HEK293 (cell line): ENCODE results near the gene IL4I1.
A peak's percentile ranks its signal among the peaks of the same experiment; 100 is the strongest.

Experiments used
- BCL11B ChIP-seq: fragments of 450-650 bp; formaldehyde crosslinking; IDR thresholded peaks from 2 replicates; pipeline ENCODE4 v1.5.1; 2016; ENCODE audit warnings: low read depth, missing biosample characterization, missing genetic modification characterization
- GLIS1 ChIP-seq: fragments of 450-650 bp; formaldehyde crosslinking; IDR thresholded peaks from 2 replicates; pipeline ENCODE4 v1.5.1; 2016; ENCODE audit warnings: missing biosample characterization, missing genetic modification characterization
- GLIS2 ChIP-seq: fragments of 450-650 bp; formaldehyde crosslinking; IDR thresholded peaks from 2 replicates; pipeline ENCODE4 v1.5.1; 2016; ENCODE audit warnings: missing biosample characterization, missing genetic modification characterization
- HOXC10 ChIP-seq: sonication (generic); formaldehyde crosslinking; IDR thresholded peaks from 2 replicates; pipeline ENCODE4 v1.8.1; 2023; ENCODE audit warnings: mild to moderate bottlenecking, missing genetic modification reagents
- KLF10 ChIP-seq: fragments of 450-650 bp; IDR thresholded peaks from 2 replicates; pipeline ENCODE4 v1.5.1; 2018; ENCODE audit warnings: missing biosample characterization, mild to moderate bottlenecking, missing genetic modification characterization
- OSR2 ChIP-seq: fragments of 450-650 bp; formaldehyde crosslinking; IDR thresholded peaks from 2 replicates; pipeline ENCODE4 v1.5.1; 2016; ENCODE audit warnings: missing biosample characterization, missing genetic modification characterization
- SP2 ChIP-seq: fragments of 450-650 bp; formaldehyde crosslinking; IDR thresholded peaks from 2 replicates; pipeline ENCODE4 v1.5.1; 2016; ENCODE audit warnings: missing biosample characterization, missing genetic modification characterization
- ZBTB17 ChIP-seq: fragments of 450-650 bp; formaldehyde crosslinking; IDR thresholded peaks from 2 replicates; pipeline ENCODE4 v1.5.1; 2016; ENCODE audit warnings: missing biosample characterization, missing genetic modification characterization
- ZBTB20 ChIP-seq: fragments of 450-650 bp; formaldehyde crosslinking; IDR thresholded peaks from 2 replicates; pipeline ENCODE4 v1.5.1; 2016; ENCODE audit warnings: missing biosample characterization, missing genetic modification characterization
- ZFHX2 ChIP-seq: fragments of 450-650 bp; formaldehyde crosslinking; conservative IDR thresholded peaks from 2 replicates; pipeline ENCODE4 v1.5.1; 2016; ENCODE audit warnings: missing biosample characterization, missing genetic modification characterization
- ZNF221 ChIP-seq: fragments of 450-650 bp; formaldehyde crosslinking; IDR thresholded peaks from 2 replicates; pipeline ENCODE4 v1.5.1; 2017; ENCODE audit warnings: missing biosample characterization, missing genetic modification characterization, borderline replicate concordance
- ZNF529 ChIP-seq: fragments of 450-650 bp; formaldehyde crosslinking; IDR thresholded peaks from 2 replicates; pipeline ENCODE4 v1.5.1; 2017; ENCODE audit warnings: missing genetic modification characterization, missing biosample characterization; ENCODE audit not compliant: insufficient replicate concordance
- ZNF600 ChIP-seq: fragments of 450-650 bp; formaldehyde crosslinking; IDR thresholded peaks from 2 replicates; pipeline ENCODE4 v1.5.1; 2016; ENCODE audit warnings: missing biosample characterization, missing genetic modification characterization
- ZSCAN4 ChIP-seq: fragments of 450-650 bp; formaldehyde crosslinking; IDR thresholded peaks from 2 replicates; pipeline ENCODE4 v1.5.1; 2017; ENCODE audit warnings: missing biosample characterization, missing genetic modification characterization
- TF ChIP-seq, protein P1 (sequence below): fragments of 450-650 bp; IDR thresholded peaks from 2 replicates; pipeline ENCODE4 v1.5.1; 2018; ENCODE audit warnings: missing biosample characterization, missing genetic modification characterization
- TF ChIP-seq, protein P2 (sequence below): fragments of 450-650 bp; formaldehyde crosslinking; IDR thresholded peaks from 2 replicates; pipeline ENCODE4 v1.5.1; 2016; ENCODE audit warnings: missing biosample characterization, missing genetic modification characterization
- TF ChIP-seq, protein P3 (sequence below): fragments of 450-650 bp; formaldehyde crosslinking; conservative IDR thresholded peaks from 2 replicates; pipeline ENCODE4 v1.5.1; 2016; ENCODE audit warnings: low read depth, missing biosample characterization, missing genetic modification characterization
- TF ChIP-seq, protein P4 (sequence below): fragments of 450-650 bp; formaldehyde crosslinking; optimal IDR thresholded peaks from 2 replicates; pipeline ENCODE3; 2016; ENCODE audit warnings: missing biosample characterization, mild to moderate bottlenecking, missing genetic modification characterization
- TF ChIP-seq, protein P5 (sequence below): fragments of 450-650 bp; formaldehyde crosslinking; IDR thresholded peaks from 2 replicates; pipeline ENCODE4 v1.5.1; 2016; ENCODE audit warnings: missing biosample characterization, missing genetic modification characterization

The IL4I1 gene

GRCh38 chr19:49866933-49867782 is 29.5 kb downstream of the IL4I1 start, which contains the start of gene PNKP (continued):
- TF ChIP-seq GLIS2 (peak; percentile 90), BCL11B (tag by site-specific recombination) (peak; percentile 76), GLIS1 (tag by site-specific recombination) (peak; percentile 91), OSR2 (tag by site-specific recombination) (no peak), SP2 (peak; percentile 95), ZBTB17 (tag by site-specific recombination) (peak; percentile 80), ZSCAN4 (no peak), KLF10 (tag by site-specific recombination) (peak; percentile 88), ZFHX2 (tag by site-specific recombination) (peak; percentile 95), ZBTB20 (tag by site-specific recombination) (peak; percentile 87; the same call in 1 of the 2 replicates), ZNF600 (tag by site-specific recombination) (peak; percentile 83), ZNF529 (tag by site-specific recombination) (no peak), HOXC10 (CRISPR knock-in tag) (no peak), ZNF221 (no peak)
- TF ChIP-seq, protein P1, sequence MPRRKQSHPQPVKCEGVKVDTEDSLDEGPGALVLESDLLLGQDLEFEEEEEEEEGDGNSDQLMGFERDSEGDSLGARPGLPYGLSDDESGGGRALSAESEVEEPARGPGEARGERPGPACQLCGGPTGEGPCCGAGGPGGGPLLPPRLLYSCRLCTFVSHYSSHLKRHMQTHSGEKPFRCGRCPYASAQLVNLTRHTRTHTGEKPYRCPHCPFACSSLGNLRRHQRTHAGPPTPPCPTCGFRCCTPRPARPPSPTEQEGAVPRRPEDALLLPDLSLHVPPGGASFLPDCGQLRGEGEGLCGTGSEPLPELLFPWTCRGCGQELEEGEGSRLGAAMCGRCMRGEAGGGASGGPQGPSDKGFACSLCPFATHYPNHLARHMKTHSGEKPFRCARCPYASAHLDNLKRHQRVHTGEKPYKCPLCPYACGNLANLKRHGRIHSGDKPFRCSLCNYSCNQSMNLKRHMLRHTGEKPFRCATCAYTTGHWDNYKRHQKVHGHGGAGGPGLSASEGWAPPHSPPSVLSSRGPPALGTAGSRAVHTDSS (tag by site-specific recombination): 0 out of 2 replicates have a peak, but pooled peaks have one; percentile 78
- TF ChIP-seq, protein P2, sequence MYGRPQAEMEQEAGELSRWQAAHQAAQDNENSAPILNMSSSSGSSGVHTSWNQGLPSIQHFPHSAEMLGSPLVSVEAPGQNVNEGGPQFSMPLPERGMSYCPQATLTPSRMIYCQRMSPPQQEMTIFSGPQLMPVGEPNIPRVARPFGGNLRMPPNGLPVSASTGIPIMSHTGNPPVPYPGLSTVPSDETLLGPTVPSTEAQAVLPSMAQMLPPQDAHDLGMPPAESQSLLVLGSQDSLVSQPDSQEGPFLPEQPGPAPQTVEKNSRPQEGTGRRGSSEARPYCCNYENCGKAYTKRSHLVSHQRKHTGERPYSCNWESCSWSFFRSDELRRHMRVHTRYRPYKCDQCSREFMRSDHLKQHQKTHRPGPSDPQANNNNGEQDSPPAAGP (tag by site-specific recombination): peak; percentile 58; the same call in 1 of the 2 replicates
- TF ChIP-seq, protein P3, sequence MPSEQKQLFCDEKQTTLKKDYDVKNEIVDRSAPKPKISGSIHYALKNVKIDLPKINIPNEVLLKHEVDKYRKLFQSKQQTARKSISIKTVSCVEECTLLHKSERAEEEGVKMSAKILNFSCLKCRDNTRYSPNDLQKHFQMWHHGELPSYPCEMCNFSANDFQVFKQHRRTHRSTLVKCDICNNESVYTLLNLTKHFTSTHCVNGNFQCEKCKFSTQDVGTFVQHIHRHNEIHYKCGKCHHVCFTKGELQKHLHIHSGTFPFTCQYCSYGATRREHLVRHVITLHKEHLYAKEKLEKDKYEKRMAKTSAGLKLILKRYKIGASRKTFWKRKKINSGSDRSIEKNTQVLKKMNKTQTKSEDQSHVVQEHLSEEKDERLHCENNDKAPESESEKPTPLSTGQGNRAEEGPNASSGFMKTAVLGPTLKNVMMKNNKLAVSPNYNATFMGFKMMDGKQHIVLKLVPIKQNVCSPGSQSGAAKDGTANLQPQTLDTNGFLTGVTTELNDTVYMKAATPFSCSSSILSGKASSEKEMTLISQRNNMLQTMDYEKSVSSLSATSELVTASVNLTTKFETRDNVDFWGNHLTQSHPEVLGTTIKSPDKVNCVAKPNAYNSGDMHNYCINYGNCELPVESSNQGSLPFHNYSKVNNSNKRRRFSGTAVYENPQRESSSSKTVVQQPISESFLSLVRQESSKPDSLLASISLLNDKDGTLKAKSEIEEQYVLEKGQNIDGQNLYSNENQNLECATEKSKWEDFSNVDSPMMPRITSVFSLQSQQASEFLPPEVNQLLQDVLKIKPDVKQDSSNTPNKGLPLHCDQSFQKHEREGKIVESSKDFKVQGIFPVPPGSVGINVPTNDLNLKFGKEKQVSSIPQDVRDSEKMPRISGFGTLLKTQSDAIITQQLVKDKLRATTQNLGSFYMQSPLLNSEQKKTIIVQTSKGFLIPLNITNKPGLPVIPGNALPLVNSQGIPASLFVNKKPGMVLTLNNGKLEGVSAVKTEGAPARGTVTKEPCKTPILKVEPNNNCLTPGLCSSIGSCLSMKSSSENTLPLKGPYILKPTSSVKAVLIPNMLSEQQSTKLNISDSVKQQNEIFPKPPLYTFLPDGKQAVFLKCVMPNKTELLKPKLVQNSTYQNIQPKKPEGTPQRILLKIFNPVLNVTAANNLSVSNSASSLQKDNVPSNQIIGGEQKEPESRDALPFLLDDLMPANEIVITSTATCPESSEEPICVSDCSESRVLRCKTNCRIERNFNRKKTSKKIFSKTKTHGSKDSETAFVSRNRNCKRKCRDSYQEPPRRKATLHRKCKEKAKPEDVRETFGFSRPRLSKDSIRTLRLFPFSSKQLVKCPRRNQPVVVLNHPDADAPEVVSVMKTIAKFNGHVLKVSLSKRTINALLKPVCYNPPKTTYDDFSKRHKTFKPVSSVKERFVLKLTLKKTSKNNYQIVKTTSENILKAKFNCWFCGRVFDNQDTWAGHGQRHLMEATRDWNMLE (tag by site-specific recombination): peak; percentile 75
- TF ChIP-seq, protein P4, sequence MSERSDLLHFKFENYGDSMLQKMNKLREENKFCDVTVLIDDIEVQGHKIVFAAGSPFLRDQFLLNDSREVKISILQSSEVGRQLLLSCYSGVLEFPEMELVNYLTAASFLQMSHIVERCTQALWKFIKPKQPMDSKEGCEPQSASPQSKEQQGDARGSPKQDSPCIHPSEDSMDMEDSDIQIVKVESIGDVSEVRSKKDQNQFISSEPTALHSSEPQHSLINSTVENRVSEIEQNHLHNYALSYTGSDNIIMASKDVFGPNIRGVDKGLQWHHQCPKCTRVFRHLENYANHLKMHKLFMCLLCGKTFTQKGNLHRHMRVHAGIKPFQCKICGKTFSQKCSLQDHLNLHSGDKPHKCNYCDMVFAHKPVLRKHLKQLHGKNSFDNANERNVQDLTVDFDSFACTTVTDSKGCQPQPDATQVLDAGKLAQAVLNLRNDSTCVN (tag by site-specific recombination): peak; percentile 60
- TF ChIP-seq, protein P5, sequence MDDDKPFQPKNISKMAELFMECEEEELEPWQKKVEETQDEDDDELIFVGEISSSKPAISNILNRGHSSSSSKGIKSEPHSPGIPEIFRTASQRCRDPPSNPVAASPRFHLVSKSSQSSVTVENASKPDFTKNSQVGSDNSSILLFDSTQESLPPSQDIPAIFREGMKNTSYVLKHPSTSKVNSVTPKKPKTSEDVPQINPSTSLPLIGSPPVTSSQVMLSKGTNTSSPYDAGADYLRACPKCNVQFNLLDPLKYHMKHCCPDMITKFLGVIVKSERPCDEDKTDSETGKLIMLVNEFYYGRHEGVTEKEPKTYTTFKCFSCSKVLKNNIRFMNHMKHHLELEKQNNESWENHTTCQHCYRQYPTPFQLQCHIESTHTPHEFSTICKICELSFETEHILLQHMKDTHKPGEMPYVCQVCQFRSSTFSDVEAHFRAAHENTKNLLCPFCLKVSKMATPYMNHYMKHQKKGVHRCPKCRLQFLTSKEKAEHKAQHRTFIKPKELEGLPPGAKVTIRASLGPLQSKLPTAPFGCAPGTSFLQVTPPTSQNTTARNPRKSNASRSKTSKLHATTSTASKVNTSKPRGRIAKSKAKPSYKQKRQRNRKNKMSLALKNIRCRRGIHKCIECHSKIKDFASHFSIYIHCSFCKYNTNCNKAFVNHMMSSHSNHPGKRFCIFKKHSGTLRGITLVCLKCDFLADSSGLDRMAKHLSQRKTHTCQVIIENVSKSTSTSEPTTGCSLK (tag by site-specific recombination): no peak
